ENCODE data around the gene FPR3. TPM values are rescaled to one million over a fixed set of nuclear protein-coding genes. Genes with fewer than 3 reads are reported as not detected.
"Not testable (repeated sequence)": the region's sequence is repeated elsewhere in the genome, so short reads cannot be mapped to it uniquely, and the experiment has no call there.

FPR3 gene
- total RNA-seq, 1 donor from 2014 or later: not detected

DNA sequence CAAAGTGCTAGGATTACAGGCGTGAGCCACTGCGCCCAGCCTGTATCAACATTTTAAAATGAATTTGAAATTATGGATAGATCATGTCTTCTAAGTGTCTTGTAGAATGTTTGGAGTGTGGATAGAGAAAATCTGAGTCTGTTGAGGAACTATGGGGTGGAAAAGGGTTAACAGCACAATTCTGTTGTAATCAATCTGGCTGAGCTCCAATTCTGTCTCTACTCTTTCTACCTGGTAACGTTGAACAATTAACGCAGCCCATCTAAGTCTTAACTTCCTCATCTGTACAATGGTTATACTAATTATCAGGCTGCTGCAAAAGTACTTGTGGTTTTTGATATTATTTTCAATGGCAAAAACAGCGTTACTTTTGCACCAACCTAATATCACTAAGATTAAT is 29.9 kb upstream of the FPR3 start:
- Mint-ChIP-seq H3K36me3 (ENCODE audit: unreplicated experiment) (no peaks in the 10 kb centered on the region), H3K27ac (ENCODE audit: unreplicated experiment) (no peak overlapping the region), H3K9me3 (ENCODE audit: unreplicated experiment) (peaks cover 15% of the 10 kb centered on the region), H3K4me3 (ENCODE audit: unreplicated experiment) (no peak overlapping the region), H3K4me1 (ENCODE audit: unreplicated experiment) (no peaks in the 10 kb centered on the region), H3K27me3 (ENCODE audit: unreplicated experiment) (no peaks in the 10 kb centered on the region)
- TF ChIP-seq, protein P1, sequence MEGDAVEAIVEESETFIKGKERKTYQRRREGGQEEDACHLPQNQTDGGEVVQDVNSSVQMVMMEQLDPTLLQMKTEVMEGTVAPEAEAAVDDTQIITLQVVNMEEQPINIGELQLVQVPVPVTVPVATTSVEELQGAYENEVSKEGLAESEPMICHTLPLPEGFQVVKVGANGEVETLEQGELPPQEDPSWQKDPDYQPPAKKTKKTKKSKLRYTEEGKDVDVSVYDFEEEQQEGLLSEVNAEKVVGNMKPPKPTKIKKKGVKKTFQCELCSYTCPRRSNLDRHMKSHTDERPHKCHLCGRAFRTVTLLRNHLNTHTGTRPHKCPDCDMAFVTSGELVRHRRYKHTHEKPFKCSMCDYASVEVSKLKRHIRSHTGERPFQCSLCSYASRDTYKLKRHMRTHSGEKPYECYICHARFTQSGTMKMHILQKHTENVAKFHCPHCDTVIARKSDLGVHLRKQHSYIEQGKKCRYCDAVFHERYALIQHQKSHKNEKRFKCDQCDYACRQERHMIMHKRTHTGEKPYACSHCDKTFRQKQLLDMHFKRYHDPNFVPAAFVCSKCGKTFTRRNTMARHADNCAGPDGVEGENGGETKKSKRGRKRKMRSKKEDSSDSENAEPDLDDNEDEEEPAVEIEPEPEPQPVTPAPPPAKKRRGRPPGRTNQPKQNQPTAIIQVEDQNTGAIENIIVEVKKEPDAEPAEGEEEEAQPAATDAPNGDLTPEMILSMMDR (IDR thresholded peaks at IDR 0.05): no peak
- DNase-seq (ENCODE audit: extremely low spot score, unreplicated experiment): no peak

DNA sequence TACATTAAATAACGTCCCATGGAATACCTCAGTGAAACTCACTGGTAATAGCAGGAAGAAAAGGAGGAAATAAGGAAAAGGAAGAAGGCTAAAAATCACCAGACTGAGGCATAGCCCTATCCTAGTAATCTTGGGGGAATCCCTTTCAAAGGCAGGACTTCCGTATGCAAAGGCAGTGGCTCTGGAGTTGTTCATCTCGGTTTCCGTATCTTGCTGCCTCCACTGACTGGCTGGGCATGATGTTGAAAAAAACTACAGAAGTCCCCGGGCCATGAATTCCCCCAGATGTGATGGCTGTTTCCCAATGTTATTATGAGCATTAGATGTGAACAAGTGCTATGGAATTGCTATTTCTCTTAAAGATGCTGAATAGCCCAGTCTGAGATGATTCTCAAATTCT is 28.5 kb upstream of the FPR3 start:
- no peak overlapping the region for H3K27ac Mint-ChIP-seq (ENCODE audit: unreplicated experiment)
- H3K4me3 Mint-ChIP-seq (ENCODE audit: unreplicated experiment): no peak overlapping the region
- no peaks in the 10 kb centered on the region for H3K27me3 Mint-ChIP-seq (ENCODE audit: unreplicated experiment)
- no peaks in the 10 kb centered on the region for H3K4me1 Mint-ChIP-seq (ENCODE audit: unreplicated experiment)
- H3K9me3 Mint-ChIP-seq (ENCODE audit: unreplicated experiment): peaks cover 15% of the 10 kb centered on the region
- no peak for DNase-seq (ENCODE audit: extremely low spot score, unreplicated experiment)
- TF ChIP-seq, protein P1 (IDR thresholded peaks at IDR 0.05): no peak
- no peaks in the 10 kb centered on the region for H3K36me3 Mint-ChIP-seq (ENCODE audit: unreplicated experiment)

DNA sequence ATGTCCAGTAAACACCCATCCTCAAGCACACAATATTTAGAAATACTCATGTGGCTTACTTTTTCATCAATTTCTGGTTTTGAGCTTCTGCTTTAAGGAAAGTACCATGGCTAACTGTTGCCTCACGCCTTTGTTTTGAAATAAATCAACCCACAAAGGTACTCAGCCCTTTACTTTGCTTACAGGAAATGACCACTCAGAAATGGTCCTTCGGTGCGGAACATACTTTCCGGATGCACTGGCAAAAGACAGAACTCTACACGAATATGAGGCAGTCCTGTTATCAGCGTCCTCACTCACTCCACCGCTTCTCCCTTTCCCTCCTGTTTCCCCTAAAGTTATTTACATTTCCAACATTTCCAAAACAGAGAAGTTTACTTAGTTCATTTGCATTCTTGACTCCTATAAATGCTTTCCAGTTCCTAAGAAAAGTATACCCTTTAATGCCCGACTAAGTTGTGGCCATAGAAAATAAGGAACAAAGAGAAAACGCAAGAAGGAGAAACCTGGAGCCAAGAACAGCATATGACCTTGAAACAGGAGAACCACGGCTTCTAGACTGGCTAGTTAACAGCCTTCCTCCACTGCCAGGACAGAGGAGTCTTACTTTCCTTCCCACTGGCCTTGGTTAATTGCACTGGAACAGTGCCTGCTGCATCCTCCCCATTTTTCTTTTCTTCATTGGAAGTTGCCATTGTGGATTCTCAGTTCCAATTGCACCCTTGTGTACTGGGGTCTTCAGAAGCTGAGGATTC is 23.4 kb upstream of the FPR3 start:
- TF ChIP-seq, protein P1 (IDR thresholded peaks at IDR 0.05): no peak
- no peaks in the 10 kb centered on the region for H3K4me1 Mint-ChIP-seq (ENCODE audit: unreplicated experiment)
- H3K27ac Mint-ChIP-seq (ENCODE audit: unreplicated experiment): no peak overlapping the region
- peaks cover 11% of the 10 kb centered on the region for H3K27me3 Mint-ChIP-seq (ENCODE audit: unreplicated experiment)
- DNase-seq (ENCODE audit: extremely low spot score, unreplicated experiment): no peak
- no peak overlapping the region for H3K4me3 Mint-ChIP-seq (ENCODE audit: unreplicated experiment)
- H3K9me3 Mint-ChIP-seq (ENCODE audit: unreplicated experiment): no peaks in the 10 kb centered on the region
- H3K36me3 Mint-ChIP-seq (ENCODE audit: unreplicated experiment): no peaks in the 10 kb centered on the region

DNA sequence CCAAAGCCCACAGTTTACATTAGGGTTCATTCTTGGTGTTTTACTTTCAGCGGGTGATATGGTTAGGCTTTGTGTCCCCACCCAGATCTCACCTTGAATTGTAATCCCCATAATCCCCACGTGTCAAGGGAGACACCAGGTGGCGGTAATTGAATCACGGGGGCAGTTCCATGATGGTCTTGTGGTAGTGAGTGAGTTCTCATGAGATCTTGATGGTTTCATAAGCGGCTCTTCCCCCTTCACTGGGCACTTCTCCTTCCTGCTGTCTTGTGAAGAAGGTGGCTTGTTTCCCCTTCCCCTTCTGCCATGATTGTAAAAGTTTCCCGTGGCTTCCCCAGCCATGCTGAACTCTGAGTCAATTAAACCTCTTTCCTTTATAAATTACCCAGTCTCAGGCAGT is 22.0 kb upstream of the FPR3 start:
- Mint-ChIP-seq H3K27me3 (ENCODE audit: unreplicated experiment) (peaks cover 13% of the 10 kb centered on the region), H3K4me1 (ENCODE audit: unreplicated experiment) (peaks cover 2% of the 10 kb centered on the region), H3K4me3 (ENCODE audit: unreplicated experiment) (no peak overlapping the region), H3K9me3 (ENCODE audit: unreplicated experiment) (no peaks in the 10 kb centered on the region), H3K36me3 (ENCODE audit: unreplicated experiment) (no peaks in the 10 kb centered on the region), H3K27ac (ENCODE audit: unreplicated experiment) (no peak overlapping the region)
- no peak for DNase-seq (ENCODE audit: extremely low spot score, unreplicated experiment)
- TF ChIP-seq, protein P1 (IDR thresholded peaks at IDR 0.05): no peak

DNA sequence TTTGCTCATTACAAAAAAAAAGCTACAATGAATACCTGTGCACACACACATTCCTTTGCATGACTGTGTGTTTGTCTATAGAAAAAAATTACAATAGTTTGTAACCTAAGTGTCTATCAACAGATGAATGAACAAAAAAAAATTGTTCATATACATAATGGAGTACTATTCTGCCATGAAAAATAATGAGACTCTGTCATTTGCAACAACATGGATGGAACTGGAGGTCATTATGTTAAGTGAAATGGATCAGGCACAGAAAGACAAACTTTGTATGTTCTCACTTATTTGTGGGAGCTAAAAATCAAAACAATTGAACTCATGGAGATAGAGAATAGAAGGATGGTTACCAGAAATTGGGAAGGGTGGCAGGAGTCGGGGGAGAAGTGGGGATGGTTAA is 18.4 kb upstream of the FPR3 start:
- not testable (repeated sequence) for H3K27ac Mint-ChIP-seq (ENCODE audit: unreplicated experiment); H3K9me3 Mint-ChIP-seq (ENCODE audit: unreplicated experiment); DNase-seq (ENCODE audit: extremely low spot score, unreplicated experiment); H3K4me3 Mint-ChIP-seq (ENCODE audit: unreplicated experiment); H3K36me3 Mint-ChIP-seq (ENCODE audit: unreplicated experiment); H3K4me1 Mint-ChIP-seq (ENCODE audit: unreplicated experiment)
- H3K27me3 Mint-ChIP-seq (ENCODE audit: unreplicated experiment): peaks cover 21% of the 10 kb centered on the region
